K562 (cell line): ENCODE results near the gene ZNF691. TPM values are rescaled to one million over a fixed set of nuclear protein-coding genes. Genes with fewer than 3 reads are reported as not detected.
A peak's percentile ranks its signal among the peaks of the same experiment; 100 is the strongest.

Experiments used
- ARID1B ChIP-seq: fragments of 450-650 bp; IDR thresholded peaks from 2 replicates; pipeline ENCODE4 v1.6.1; 2016; ENCODE audit warnings: antibody characterized with exemption, mild to moderate bottlenecking, inconsistent platforms
- BRF1 ChIP-seq: IDR thresholded peaks from 3 replicates; pipeline ENCODE4 v1.6.1; 2011; ENCODE audit warnings: borderline replicate concordance, mild to moderate bottlenecking; ENCODE audit not compliant: insufficient read length; ENCODE audit errors: extremely low read depth
- FOS ChIP-seq: IDR thresholded peaks from 3 replicates; pipeline ENCODE4 v1.6.1; 2011; ENCODE audit not compliant: insufficient read length; ENCODE audit errors: extremely low read depth
- FOXA1 ChIP-seq: fragments of 450-650 bp; IDR thresholded peaks from 2 replicates; pipeline ENCODE4 v1.6.1; 2016; ENCODE audit warnings: mild to moderate bottlenecking, borderline replicate concordance
- HDGF ChIP-seq: fragments of 450-650 bp; IDR thresholded peaks from 2 replicates; pipeline ENCODE4 v1.6.1; 2016
- HES1 ChIP-seq: fragments of 450-650 bp; IDR thresholded peaks from 2 replicates; pipeline ENCODE4 v1.6.1; 2016; ENCODE audit warnings: low read depth, mild to moderate bottlenecking, moderate library complexity
- HINFP ChIP-seq: fragments of 450-650 bp; conservative IDR thresholded peaks from 2 replicates; pipeline ENCODE4 v1.6.1; 2016; ENCODE audit warnings: missing genetic modification characterization, low read depth, mild to moderate bottlenecking, control low read depth, missing compliant biosample characterization
- MAFF ChIP-seq: IDR thresholded peaks from 2 replicates; pipeline ENCODE4 v1.6.1; 2012; ENCODE audit warnings: low read length, improper control_type of control experiment
- MAZ ChIP-seq, 2 experiments: fragments of 450-650 bp in 1 of 2; sonication (generic) in 1 of 2; formaldehyde crosslinking; IDR thresholded peaks in 1 of 2; conservative IDR thresholded peaks in 1 of 2; 2 replicates each; pipeline versions ENCODE4 v1.4.0 to v1.5.0; 2020; ENCODE audit warnings: mild to moderate bottlenecking in 1 of 2, missing genetic modification reagents in 1 of 2
- MEIS2 ChIP-seq: fragments of 450-650 bp; IDR thresholded peaks from 2 replicates; pipeline ENCODE4 v1.6.1; 2014; ENCODE audit warnings: mild to moderate bottlenecking; ENCODE audit not compliant: partially characterized antibody
- NEUROD1 ChIP-seq: fragments of 150-350 bp; IDR thresholded peaks from 2 replicates; pipeline ENCODE4 v1.6.1; 2014; ENCODE audit warnings: borderline replicate concordance, low read length, low read depth; ENCODE audit not compliant: partially characterized antibody
- NFYB ChIP-seq: IDR thresholded peaks from 2 replicates; pipeline ENCODE4 v1.6.1; 2011; ENCODE audit warnings: mild to moderate bottlenecking, moderate library complexity; ENCODE audit not compliant: insufficient read length; ENCODE audit errors: extremely low read depth
- NKRF ChIP-seq: fragments of 450-650 bp; IDR thresholded peaks from 2 replicates; pipeline ENCODE4 v1.6.1; 2016; ENCODE audit warnings: borderline replicate concordance
- RBFOX2 ChIP-seq: fragments of 200-400 bp; formaldehyde crosslinking; IDR thresholded peaks from 2 replicates; pipeline ENCODE4 v1.6.1; 2017; ENCODE audit warnings: low read depth, mild to moderate bottlenecking, low read length, moderate library complexity
- SMAD1 ChIP-seq: fragments of 150-350 bp; IDR thresholded peaks from 2 replicates; pipeline ENCODE4 v1.6.1; 2014; ENCODE audit warnings: low read length, low read depth; ENCODE audit not compliant: partially characterized antibody
- SP2 ChIP-seq: IDR thresholded peaks from 2 replicates; pipeline ENCODE4 v1.6.1; 2011; ENCODE audit warnings: mild to moderate bottlenecking, low read depth, low read length, moderate library complexity; ENCODE audit not compliant: poor library complexity, severe bottlenecking; ENCODE audit errors: extremely low read depth
- VEZF1 ChIP-seq: fragments of 200-800 bp; sonication (Bioruptor generic); IDR thresholded peaks from 2 replicates; pipeline ENCODE4 v1.6.1; 2017; ENCODE audit warnings: missing genetic modification characterization, missing compliant biosample characterization
- YY1 ChIP-seq, 3 experiments: IDR thresholded peaks; 2 replicates each; pipeline ENCODE4 v1.6.1; 2011; ENCODE audit warnings: low read length in 2 of 3, mild to moderate bottlenecking in 2 of 3, moderate library complexity in 2 of 3, borderline replicate concordance in 1 of 3, control low read depth in 1 of 3, low read depth in 1 of 3; ENCODE audit not compliant: insufficient read depth in 3 of 3, insufficient replicate concordance in 2 of 3, control insufficient read depth in 1 of 3, insufficient read length in 1 of 3; ENCODE audit errors: extremely low read depth in 1 of 3
- ZFX ChIP-seq: sonication (generic); formaldehyde crosslinking; IDR thresholded peaks from 2 replicates; pipeline ENCODE4 v1.8.0; 2022; ENCODE audit warnings: mild to moderate bottlenecking, missing genetic modification reagents, moderate library complexity
- ZNF24 ChIP-seq: fragments of 450-650 bp; IDR thresholded peaks from 2 replicates; pipeline ENCODE4 v1.6.1; 2016
- ZZZ3 ChIP-seq: fragments of 450-650 bp; IDR thresholded peaks from 2 replicates; pipeline ENCODE4 v1.6.1; 2016; ENCODE audit warnings: antibody characterized with exemption, mild to moderate bottlenecking, moderate library complexity
- polyA plus RNA-seq, 8 experiments: library from polyadenylated mRNA; depleted of rRNA in 4 of 8; stranded (reverse) in 5 of 8; unstranded in 3 of 8; fragments of >200 nt; fragmentation: Nextera tagmentation in 2 of 8; fragmentation: Illumina TruSeq in 1 of 8; extraction: Ambion mirVana in 2 of 8; extraction: Trizol in 1 of 8; gene quantifications; 2 replicates each; pipeline versions ENCODE4 v1.2.1 to v1.2.3, GENCODE V29; 2011 to 2014; ENCODE audit warnings: inconsistent platforms in 1 of 8, missing spikeins in 1 of 8
- total RNA-seq, 7 experiments: library from RNA; depleted of rRNA in 6 of 7; stranded (reverse); fragments of >200 nt in 6 of 7; fragmentation: Illumina TruSeq in 2 of 7; extraction: Trizol in 2 of 7; gene quantifications; 2 replicates each; pipeline versions ENCODE4 v1.2.1 to v1.2.3, GENCODE V29; 2011 to 2021; ENCODE audit warnings: low replicate concordance in 1 of 7

ZNF691 gene
- total and polyA plus RNA-seq, 9 of the 15 experiments (the other 6 are each of a cell fraction or from before 2014, with no cell fraction given) = 10.7 to 30.4 (median 14.8) TPM

- TF ChIP-seq NKRF = peak; percentile 72
- TF ChIP-seq VEZF1 = peak; percentile 93
- TF ChIP-seq FOXA1 = no peak
- peak; percentile 96 for TF ChIP-seq NEUROD1
- peak; percentile 19 to 80 (median 28) for TF ChIP-seq YY1 (IDR thresholded peaks at IDR 0.05; ENCODE audit: borderline replicate concordance in 1 of 3, control insufficient read depth in 1 of 3, extremely low read depth in 1 of 3, insufficient read depth in 3 of 3, insufficient read length in 1 of 3, insufficient replicate concordance in 2 of 3, low read depth in 1 of 3, low read length in 2 of 3)
- TF ChIP-seq ZNF24 = no peak
- peak; percentile 95 for TF ChIP-seq HDGF
- no peak for TF ChIP-seq MAFF
- TF ChIP-seq FOS = peak; percentile 99
- TF ChIP-seq ZFX (CRISPR knock-in tag) = peak; percentile 93
- TF ChIP-seq MAZ (CRISPR knock-in tag; conservative IDR thresholded peaks at IDR 0.05 in 1 of 2, IDR thresholded peaks at IDR 0.05 in 1 of 2) = peak; percentile 83 to 84
- peak; percentile 96 for TF ChIP-seq SP2
- peak; percentile 61; the same call in 1 of the 2 replicates for TF ChIP-seq ARID1B
- TF ChIP-seq RBFOX2 = peak; percentile 95
- TF ChIP-seq BRF1 = no peak
- peak; percentile 97 for TF ChIP-seq NFYB
- no peak for TF ChIP-seq MEIS2
- TF ChIP-seq ZZZ3 = no peak
- peak; percentile 27 for TF ChIP-seq SMAD1
- TF ChIP-seq HINFP (tag) = no peak
- no peak for TF ChIP-seq HES1
Observed at GRCh38 chr1:42846257-42847110, at the start of gene ZNF691 (continued).
